Natural killer cell (primary cell): ENCODE measurements around the gene FRRS1. TPM values are rescaled to one million over a fixed set of nuclear protein-coding genes. Genes with fewer than 3 reads are reported as not detected.
"Not testable (repeated sequence)": the region's sequence is repeated elsewhere in the genome, so short reads cannot be mapped to it uniquely, and the experiment has no call there.

ENCODE experiments used
- ATAC-seq, 3 donors: fragments of 150-1000 bp in 2 of 3; fragments of 200-7000 bp in 1 of 3; cut with Tn5 transposase; 1 replicate in 1 of 3; 2 replicates in 2 of 3; pipeline ENCODE4 v1.10.0; 2021; ENCODE audit warnings: mild to moderate bottlenecking in 2 of 3, moderate library complexity in 2 of 3
- DNase-seq, 2 donors: peaks; one replicate each; pipeline versions ENCODE4 v3.0.0 to v3.0.0-alpha.2; 2013 to 2021; ENCODE audit warnings: mixed read lengths in 1 of 2
- H3K27ac ChIP-seq: one replicate; pipeline ENCODE4 v1.5.1; 2013; ENCODE audit warnings: mild to moderate bottlenecking, low read length
- H3K27me3 ChIP-seq: one replicate; pipeline ENCODE4 v1.6.1; 2013; ENCODE audit warnings: low read length; ENCODE audit not compliant: control insufficient read depth, insufficient read depth
- H3K36me3 ChIP-seq: one replicate; pipeline ENCODE4 v1.6.1; 2013; ENCODE audit warnings: low read length; ENCODE audit not compliant: control insufficient read depth, insufficient read depth
- H3K4me1 ChIP-seq: one replicate; pipeline ENCODE4 v1.6.1; 2013; ENCODE audit warnings: low read length; ENCODE audit not compliant: control insufficient read depth, insufficient read depth
- H3K4me3 ChIP-seq: one replicate; pipeline ENCODE4 v1.5.1; 2013; ENCODE audit warnings: low read length
- H3K9me3 ChIP-seq: one replicate; pipeline ENCODE4 v1.6.1; 2013; ENCODE audit warnings: low read length; ENCODE audit not compliant: control insufficient read depth, insufficient read depth
- H3K27ac Mint-ChIP-seq, 2 donors: one replicate each; pipeline ENCODE4 v1.8.0; 2022; ENCODE audit warnings: mild to moderate bottlenecking in 2 of 2, mixed read lengths in 2 of 2, moderate library complexity in 1 of 2
- H3K27me3 Mint-ChIP-seq, 2 donors: one replicate each; pipeline ENCODE4 v1.8.0; 2022; ENCODE audit warnings: low read depth in 2 of 2, mixed read lengths in 2 of 2
- H3K36me3 Mint-ChIP-seq: one replicate; pipeline ENCODE4 v1.8.0; 2022; ENCODE audit warnings: mixed read lengths
- H3K4me1 Mint-ChIP-seq, 2 donors: one replicate each; pipeline ENCODE4 v1.8.0; 2022; ENCODE audit warnings: mixed read lengths in 2 of 2
- H3K4me3 Mint-ChIP-seq: one replicate; pipeline ENCODE4 v1.8.0; 2022; ENCODE audit warnings: mild to moderate bottlenecking, moderate library complexity, mixed read lengths
- H3K9me3 Mint-ChIP-seq, 2 donors: one replicate each; pipeline ENCODE4 v1.8.0; 2022; ENCODE audit warnings: mixed read lengths in 2 of 2
- WGBS: methylation state at CpG from one replicate; pipeline ENCODE4 v1.1.7; 2013; ENCODE audit warnings: missing lambda C conversion rate; ENCODE audit not compliant: insufficient coverage; 5-methylcytosine and 5-hydroxymethylcytosine counted together
- intact Hi-C: fragments of 100-400 bp; cut with micrococcal nuclease; formaldehyde crosslinking; loops from one replicate; pipeline ENCODE4 v1.14.2; 2022
- total RNA-seq, 4 donors: library from RNA; stranded (reverse); fragments of 120-200 nt in 1 of 4; gene quantifications; one replicate each; pipeline versions ENCODE4 v1.2.3 to v1.2.4, GENCODE V29; 2013 to 2022
- TF ChIP-seq, protein P1 (sequence below): fragments of 200-600 bp; IDR thresholded peaks from one replicate; pipeline ENCODE4 v1.8.0; 2022; ENCODE audit warnings: antibody characterized with exemption

The FRRS1 gene
- total RNA-seq, 3 donors from 2014 or later (not counting 1 experiment from before 2014, with no cell fraction given): 1.0 to 3.3 (median 3.0) TPM

- TF ChIP-seq, protein P1, sequence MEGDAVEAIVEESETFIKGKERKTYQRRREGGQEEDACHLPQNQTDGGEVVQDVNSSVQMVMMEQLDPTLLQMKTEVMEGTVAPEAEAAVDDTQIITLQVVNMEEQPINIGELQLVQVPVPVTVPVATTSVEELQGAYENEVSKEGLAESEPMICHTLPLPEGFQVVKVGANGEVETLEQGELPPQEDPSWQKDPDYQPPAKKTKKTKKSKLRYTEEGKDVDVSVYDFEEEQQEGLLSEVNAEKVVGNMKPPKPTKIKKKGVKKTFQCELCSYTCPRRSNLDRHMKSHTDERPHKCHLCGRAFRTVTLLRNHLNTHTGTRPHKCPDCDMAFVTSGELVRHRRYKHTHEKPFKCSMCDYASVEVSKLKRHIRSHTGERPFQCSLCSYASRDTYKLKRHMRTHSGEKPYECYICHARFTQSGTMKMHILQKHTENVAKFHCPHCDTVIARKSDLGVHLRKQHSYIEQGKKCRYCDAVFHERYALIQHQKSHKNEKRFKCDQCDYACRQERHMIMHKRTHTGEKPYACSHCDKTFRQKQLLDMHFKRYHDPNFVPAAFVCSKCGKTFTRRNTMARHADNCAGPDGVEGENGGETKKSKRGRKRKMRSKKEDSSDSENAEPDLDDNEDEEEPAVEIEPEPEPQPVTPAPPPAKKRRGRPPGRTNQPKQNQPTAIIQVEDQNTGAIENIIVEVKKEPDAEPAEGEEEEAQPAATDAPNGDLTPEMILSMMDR: no peak
- DNase-seq: no peak
- H3K27ac Mint-ChIP-seq: no peak overlapping the region
- Histone ChIP-seq H3K27ac (no peak overlapping the region), H3K27me3 (no peaks in the 10 kb centered on the region), H3K9me3 (no peaks in the 10 kb centered on the region), H3K4me1 (no peaks in the 10 kb centered on the region), H3K36me3 (no peaks in the 10 kb centered on the region), H3K4me3 (no peak overlapping the region)
- no peaks in the 10 kb centered on the region for H3K36me3 Mint-ChIP-seq
- peaks cover 14 to 19% of the 10 kb centered on the region in 2 donors for H3K27me3 Mint-ChIP-seq
- intact Hi-C loops: no loop called here
- no peak for ATAC-seq
- H3K4me1 Mint-ChIP-seq: no peaks in the 10 kb centered on the region
- no CpG with 5 or more reads among the region's 1 CpG for WGBS
- H3K4me3 Mint-ChIP-seq: no peak overlapping the region
- no peaks in the 10 kb centered on the region for H3K9me3 Mint-ChIP-seq
Observed at GRCh38 chr1:99811075-99811474, 44.6 kb upstream of the FRRS1 start.

DNA sequence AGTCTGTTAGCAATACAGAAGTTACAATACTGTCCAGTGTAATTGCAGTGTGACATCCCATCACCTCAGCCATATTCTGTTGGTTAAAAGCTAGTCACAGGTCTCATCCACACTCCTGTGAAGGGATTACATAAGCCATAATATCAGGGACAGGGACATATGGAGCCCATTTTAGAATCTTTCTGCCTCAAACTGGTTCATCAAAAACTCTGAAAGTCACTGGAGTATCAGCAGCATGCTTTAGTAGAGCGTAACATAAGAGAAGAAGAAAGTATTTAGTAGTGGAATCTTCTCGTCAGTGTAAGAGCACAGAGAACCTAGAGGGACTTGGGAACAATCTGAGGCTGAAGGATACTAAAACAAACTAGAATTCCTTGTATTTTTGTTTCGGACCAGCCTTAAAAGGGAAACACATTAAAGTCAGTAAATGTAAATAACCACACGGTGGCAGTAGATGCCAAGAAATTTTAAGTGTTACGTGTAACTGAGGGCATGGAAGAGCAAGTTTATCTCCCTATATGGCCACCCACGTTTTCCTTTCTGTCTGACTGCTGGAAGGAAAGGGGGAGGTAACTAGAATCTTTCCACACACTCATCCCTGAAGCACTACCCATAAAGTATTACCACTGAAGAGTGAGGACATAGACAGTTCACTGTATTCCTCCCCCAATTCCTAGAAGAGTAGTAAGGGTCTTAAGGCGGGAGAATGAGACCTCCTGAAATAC is 42.1 kb upstream of the FRRS1 start:
- peaks cover 7 to 8% of the 10 kb centered on the region in 2 donors for H3K27me3 Mint-ChIP-seq
- intact Hi-C loops: loop anchor here (1.0 to 2.0 kb wide), 4 partner anchors 226 to 1060 kb away; partner anchors contain the start of gene TRMT13
- TF ChIP-seq, protein P1: peak; percentile 84
- no peak overlapping the region for H3K4me3 Mint-ChIP-seq
- DNase-seq (peak in 1 of 2 donors; percentile 82), ATAC-seq (peak; percentile 78 to 90 (median 88))
- Histone ChIP-seq H3K4me1 (no peaks in the 10 kb centered on the region), H3K36me3 (no peaks in the 10 kb centered on the region), H3K4me3 (no peak overlapping the region), H3K27me3 (no peaks in the 10 kb centered on the region), H3K27ac (no peak overlapping the region), H3K9me3 (no peaks in the 10 kb centered on the region)
- no peaks in the 10 kb centered on the region for H3K4me1 Mint-ChIP-seq
- no peak overlapping the region for H3K27ac Mint-ChIP-seq
- 56% methylated on average over 3 of the region's 7 CpGs for WGBS
- no peaks in the 10 kb centered on the region for H3K9me3 Mint-ChIP-seq
- no peaks in the 10 kb centered on the region for H3K36me3 Mint-ChIP-seq

- WGBS: 87% methylated on average over 2 of the region's 2 CpGs
- intact Hi-C loops: no loop called here
- DNase-seq (no peak), ATAC-seq (no peak)
- no peak overlapping the region for H3K27ac Mint-ChIP-seq
- Histone ChIP-seq H3K9me3 (no peaks in the 10 kb centered on the region), H3K27ac (no peak overlapping the region), H3K27me3 (no peaks in the 10 kb centered on the region), H3K36me3 (no peaks in the 10 kb centered on the region), H3K4me1 (no peaks in the 10 kb centered on the region), H3K4me3 (no peak overlapping the region)
- H3K36me3 Mint-ChIP-seq: no peaks in the 10 kb centered on the region
- peaks cover 4 to 7% of the 10 kb centered on the region in 2 donors for H3K27me3 Mint-ChIP-seq
- no peak overlapping the region for H3K4me3 Mint-ChIP-seq
- H3K9me3 Mint-ChIP-seq: no peaks in the 10 kb centered on the region
- TF ChIP-seq, protein P1: no peak
- H3K4me1 Mint-ChIP-seq: no peaks in the 10 kb centered on the region
Observed at GRCh38 chr1:99806882-99807281, 40.4 kb upstream of the FRRS1 start.

DNA sequence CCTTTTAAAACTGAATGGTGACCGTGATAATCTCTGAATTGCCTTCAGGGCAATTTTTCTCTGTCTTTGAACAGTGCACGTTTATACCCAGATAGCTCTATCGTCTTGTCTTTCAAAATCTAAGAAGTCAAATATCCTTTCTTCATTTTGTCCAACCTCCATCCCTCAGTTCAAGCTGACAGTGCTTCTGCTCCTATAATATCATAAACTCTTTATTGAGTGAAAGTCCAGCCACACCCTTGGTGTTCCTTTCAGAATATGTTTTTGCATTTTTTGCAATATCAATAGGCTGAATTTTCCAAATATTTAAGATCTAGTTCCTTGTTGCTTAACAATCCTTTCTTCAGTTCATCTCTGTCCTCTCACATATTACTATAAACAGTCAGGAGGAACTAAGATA is 35.1 kb upstream of the FRRS1 start:
- Histone ChIP-seq H3K27ac (no peak overlapping the region), H3K9me3 (no peaks in the 10 kb centered on the region), H3K36me3 (no peaks in the 10 kb centered on the region), H3K27me3 (no peaks in the 10 kb centered on the region), H3K4me1 (no peaks in the 10 kb centered on the region), H3K4me3 (no peak overlapping the region)
- intact Hi-C loops: no loop called here
- TF ChIP-seq, protein P1: no peak
- no peak overlapping the region for H3K27ac Mint-ChIP-seq
- H3K4me3 Mint-ChIP-seq: no peak overlapping the region
- ATAC-seq (no peak), DNase-seq (no peak)
- peaks cover 11 to 21% of the 10 kb centered on the region in 2 donors for H3K27me3 Mint-ChIP-seq
- H3K36me3 Mint-ChIP-seq: no peaks in the 10 kb centered on the region
- no peaks in the 10 kb centered on the region for H3K9me3 Mint-ChIP-seq
- WGBS: 91% methylated on average over 3 of the region's 3 CpGs
- no peaks in the 10 kb centered on the region for H3K4me1 Mint-ChIP-seq

DNA sequence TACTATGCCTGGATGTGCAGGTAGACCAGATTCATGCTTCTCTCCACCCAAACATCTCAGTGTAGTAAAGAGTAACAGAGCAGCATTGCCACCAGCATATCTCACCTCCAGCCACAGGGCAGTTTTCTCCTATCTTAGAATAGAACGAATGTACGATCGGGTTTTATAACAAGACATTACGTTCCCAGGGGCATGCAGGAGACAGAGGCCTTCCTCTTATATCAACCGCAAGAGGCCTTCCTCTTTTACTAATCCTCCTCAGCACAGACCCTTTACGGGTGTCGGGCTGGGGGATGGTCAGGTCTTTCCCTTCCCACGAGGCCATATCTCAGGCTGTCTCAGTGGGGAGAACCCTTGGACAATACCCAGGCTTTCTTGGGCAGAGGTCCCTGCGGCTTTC is 27.4 kb upstream of the FRRS1 start:
- H3K27ac ChIP-seq, H3K36me3 Mint-ChIP-seq, intact Hi-C loops, DNase-seq, H3K9me3 ChIP-seq, H3K4me3 ChIP-seq, H3K36me3 ChIP-seq, H3K4me3 Mint-ChIP-seq, ATAC-seq, H3K4me1 ChIP-seq, H3K9me3 Mint-ChIP-seq, H3K27ac Mint-ChIP-seq, H3K27me3 ChIP-seq, H3K4me1 Mint-ChIP-seq: not testable (repeated sequence)
- WGBS: 26% methylated on average over 9 of the region's 9 CpGs
- H3K27me3 Mint-ChIP-seq: peaks cover 13 to 51% of the 10 kb centered on the region in 2 donors
